Kidney glomerular epithelial cell (primary cell): Measurements from ENCODE around the gene SNAPC2.
A peak's percentile ranks its signal among the peaks of the same experiment; 100 is the strongest.
"Not testable (repeated sequence)": the region's sequence is repeated elsewhere in the genome, so short reads cannot be mapped to it uniquely, and the experiment has no call there.

Experiments
- DNase-seq: peaks from one replicate; lab custom pipeline; 2025; lab: John Stamatoyannopoulos, UW

SNAPC2 gene

GRCh38 chr19:7908742-7909461 lies 11.2 kb upstream of the SNAPC2 start:
- DNase-seq, result no peak

GRCh38 chr19:7909471-7910067 lies 10.6 kb upstream of the SNAPC2 start:
- no peak for DNase-seq

DNA sequence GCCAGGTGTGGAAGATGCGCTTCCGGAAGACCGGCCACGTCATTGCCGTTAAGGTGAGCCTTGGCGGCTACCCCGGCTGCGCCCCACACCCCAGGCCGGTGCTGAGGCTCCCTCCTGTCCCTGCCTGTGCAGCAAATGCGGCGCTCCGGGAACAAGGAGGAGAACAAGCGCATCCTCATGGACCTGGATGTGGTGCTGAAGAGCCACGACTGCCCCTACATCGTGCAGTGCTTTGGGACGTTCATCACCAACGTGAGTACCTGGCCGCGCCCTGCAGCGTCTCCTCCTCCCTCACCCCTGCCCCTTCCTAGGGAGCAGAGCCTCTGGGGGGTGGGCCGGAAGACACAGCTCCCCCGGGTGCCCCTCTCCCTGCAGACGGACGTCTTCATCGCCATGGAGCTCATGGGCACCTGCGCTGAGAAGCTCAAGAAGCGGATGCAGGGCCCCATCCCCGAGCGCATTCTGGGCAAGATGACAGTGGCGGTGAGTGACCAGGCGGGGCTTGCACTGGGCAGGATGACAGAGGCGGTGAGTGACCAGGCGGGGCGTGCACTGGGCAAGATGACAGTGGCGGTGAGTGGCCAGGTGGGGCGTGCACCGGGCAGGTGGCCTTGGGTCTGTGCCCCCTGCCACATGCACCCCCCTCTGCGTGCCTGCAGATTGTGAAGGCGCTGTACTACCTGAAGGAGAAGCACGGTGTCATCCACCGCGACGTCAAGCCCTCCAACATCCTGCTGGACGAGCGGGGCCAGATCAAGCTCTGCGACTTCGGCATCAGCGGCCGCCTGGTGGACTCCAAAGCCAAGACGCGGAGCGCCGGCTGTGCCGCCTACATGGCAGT lies 9.6 kb upstream of the SNAPC2 start:
- DNase-seq, result no peak

GRCh38 chr19:7911508-7912143 lies 8.5 kb upstream of the SNAPC2 start:
- no peak for DNase-seq

GRCh38 chr19:7912144-7912696 lies 7.9 kb upstream of the SNAPC2 start:
- DNase-seq, result no peak

DNA sequence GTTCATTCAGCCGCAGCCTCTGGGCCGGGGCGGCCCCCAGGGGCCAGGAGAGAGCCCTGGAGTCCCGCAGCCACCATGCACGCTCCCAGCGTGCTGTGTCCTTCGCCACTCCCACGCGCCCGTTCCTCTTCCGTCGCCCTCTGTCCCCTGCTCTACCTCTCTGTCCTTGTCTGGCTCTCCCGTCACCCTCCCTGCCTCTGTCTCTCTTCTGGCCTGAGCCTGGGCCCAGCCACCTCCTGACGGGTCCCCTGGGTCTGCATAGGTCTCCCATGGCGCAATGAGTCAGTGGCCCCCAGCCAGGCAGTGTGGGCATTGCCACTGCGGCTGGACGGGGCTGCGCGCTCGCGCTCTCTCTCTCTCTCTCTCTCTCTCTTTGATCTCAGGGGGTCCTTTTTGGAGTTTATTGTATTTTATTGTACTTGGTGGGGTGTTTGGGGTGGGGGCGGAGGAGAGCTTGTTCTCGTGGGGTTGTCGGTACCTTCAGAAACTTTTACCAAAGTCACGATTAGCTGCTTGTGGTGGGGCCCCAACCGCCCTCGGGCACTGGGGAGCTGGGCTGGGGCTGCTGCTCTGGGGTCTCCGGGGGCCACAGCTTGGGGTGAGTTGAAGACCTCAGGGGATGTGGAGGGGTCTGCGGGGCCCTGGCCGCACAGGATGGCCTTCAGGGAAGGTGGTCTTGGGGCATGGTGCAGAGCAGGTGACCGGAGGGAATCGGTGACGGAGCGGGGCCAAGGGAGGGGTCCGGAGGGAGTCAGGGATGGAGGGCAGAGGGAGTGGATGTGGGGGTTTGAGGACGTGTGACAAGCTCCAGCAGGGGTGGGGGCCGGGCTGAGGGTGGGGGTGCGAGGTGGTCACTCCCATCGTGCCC lies 7.2 kb upstream of the SNAPC2 start:
- no peak for DNase-seq

- DNase-seq, result no peak
These were observed 6.5 kb upstream of the SNAPC2 start for GRCh38 chr19:7913652-7914051.

GRCh38 chr19:7914099-7914498 lies 6.0 kb upstream of the SNAPC2 start:
- no peak for DNase-seq

- no peak for DNase-seq
These were observed 5.5 kb upstream of the SNAPC2 start, which contains the start of gene TGFBR3L for GRCh38 chr19:7914598-7915045. Gene TGFBR3L (plus strand): TSS chr19:7914830.

DNA sequence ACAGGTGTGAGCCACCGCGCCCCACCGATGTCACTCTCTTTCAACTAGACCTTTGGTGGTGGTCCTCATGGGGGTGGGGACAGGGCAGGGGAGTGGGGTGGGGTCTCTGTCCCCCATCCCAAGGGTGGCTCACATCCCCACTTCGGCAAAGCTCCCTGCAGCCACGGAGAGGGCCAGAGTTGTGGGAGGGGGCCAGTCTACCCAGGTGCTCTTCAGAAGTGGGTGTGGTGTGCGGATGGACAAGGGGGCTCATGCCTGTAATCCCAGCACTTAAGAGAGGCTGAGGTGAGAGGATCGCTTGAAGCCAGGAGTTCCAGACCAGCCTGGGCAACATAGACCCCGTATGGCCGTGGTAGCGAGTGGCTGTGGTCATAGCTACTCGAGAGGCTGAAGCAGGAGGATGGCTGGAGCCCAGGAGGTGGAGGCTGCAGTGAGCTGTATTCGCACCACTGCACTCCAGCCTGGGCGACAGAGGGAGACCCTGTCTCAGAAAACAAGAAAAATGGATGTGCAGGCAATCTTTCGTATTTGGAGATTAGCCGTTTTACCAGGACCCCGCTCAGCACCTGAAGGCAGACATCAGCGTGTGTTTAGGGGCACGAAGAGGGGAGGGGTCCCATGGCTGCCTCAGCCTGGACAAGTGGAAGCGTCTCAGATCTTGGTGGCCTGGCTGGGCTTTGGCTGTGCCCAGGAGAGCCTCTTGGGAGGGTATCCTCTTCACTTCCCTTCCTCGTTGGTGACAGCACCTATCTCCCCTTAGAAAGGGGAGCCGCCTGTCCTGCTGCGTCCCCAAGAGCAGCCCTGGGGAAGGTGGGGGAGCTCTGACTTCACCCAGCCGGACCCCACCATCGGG lies 4.7 kb upstream of the SNAPC2 start:
- DNase-seq, result no peak

GRCh38 chr19:7916103-7916954 lies 3.8 kb upstream of the SNAPC2 start:
- no peak for DNase-seq

DNA sequence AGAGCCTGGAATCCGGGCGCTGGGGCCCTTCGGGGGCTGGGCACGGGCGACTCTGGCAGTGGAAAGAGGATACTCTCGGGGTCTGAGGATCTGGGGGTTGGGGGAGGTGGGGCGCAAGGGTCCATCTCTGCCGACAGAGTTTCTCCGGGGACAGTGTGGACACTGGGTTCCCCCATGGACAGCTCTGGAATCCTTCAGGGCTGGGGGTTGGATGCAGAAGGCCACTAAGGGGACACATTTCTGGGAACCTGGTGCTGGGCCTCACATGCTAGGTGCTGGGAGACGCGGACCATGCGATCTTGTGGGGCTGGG lies 3.2 kb upstream of the SNAPC2 start:
- DNase-seq, result no peak

DNA sequence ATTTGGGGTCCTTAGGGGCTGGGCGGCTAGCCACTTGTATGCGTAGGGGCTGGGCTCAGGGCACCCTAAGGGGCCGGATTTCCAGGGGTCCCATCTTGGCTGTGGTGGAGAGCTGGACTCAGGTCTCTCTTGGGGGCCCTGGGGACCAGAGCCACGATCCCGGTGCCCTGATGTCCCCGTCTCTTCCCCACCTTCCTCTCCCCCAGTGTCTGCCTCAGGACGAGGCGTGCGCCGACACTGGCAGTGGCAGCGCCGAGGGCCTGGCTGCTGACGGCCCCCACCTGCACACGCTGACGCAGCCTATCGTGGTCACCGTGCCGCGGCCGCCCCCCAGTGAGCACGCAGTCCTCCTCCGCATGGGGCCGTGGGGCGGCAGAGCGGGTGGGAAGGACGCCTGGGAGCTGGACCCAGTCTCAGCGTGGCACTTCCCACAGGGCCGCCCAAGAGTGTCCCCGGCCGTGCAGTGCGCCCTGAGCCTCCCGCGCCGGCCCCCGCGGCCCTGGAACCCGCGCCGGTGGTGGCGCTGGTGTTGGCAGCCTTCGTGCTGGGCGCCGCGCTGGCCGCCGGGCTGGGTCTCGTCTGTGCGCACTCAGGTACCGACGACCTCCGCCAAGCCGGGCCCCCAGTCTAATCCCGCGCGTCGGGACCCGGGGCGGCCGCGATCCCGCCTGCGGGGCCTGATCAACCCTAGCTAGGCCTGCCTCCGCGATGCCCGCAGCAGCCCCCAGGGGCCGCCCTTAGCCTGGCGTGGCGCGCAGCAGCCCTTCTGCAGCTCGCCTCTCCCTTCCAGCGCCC lies 2.7 kb upstream of the SNAPC2 start:
- peak; percentile 9 for DNase-seq

- DNase-seq, result not testable (repeated sequence)
These were observed 2.0 kb upstream of the SNAPC2 start for GRCh38 chr19:7918062-7918614.

- no peak for DNase-seq
These were observed 1.3 kb upstream of the SNAPC2 start for GRCh38 chr19:7918615-7919421.

DNA sequence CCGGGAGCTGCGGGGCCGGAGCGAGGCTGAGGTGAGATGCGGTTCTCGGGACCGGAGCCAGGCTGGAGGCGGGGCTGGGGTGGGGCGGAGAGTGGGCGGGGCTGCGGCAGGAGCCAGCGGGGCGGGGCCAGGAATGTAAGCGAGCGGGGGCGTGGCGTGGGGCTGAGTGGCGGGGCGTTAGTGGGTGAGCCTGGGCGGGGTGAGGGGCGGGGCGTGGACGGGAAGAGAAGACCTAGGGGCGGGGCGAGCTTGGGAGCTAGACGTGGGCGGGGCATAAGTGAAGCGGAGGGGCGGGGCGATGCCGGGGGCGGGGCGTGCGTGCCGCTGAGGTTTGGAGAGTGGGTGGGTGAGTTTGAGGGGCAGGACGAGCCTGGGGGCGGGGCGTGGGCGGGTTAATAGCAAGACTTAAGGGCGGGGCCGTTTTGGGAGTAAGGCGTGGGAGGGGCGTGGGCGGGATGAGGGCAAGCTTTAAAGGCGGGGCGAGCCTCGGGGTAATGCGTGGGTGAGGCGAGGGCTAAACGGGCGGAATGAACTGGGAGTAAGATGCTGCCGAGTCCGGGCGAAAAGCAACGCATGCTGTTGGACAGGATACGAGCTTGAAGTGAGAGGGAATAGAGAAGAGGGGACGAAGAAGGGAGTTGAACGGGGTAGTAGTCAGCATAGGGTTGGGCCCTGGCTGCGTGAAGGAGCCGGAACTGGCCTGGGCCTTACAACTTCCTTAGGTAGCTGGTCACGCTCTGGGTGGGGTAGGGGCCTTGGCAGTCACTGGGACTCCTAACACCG lies 572 bp downstream of the SNAPC2 start:
- DNase-seq, result peak; percentile 92
